GM10266 (cell line): Measurements from ENCODE around the gene MOB3B.

Experiments used
- DNase-seq: peaks from one replicate; pipeline ENCODE4 v3.0.0; 2012; ENCODE audit errors: extremely low spot score
- CTCF ChIP-seq: IDR thresholded peaks from 2 replicates; pipeline ENCODE4 v1.5.1; 2012; ENCODE audit warnings: mild to moderate bottlenecking, low read depth; ENCODE audit not compliant: control insufficient read depth, insufficient read depth; ENCODE audit errors: missing control alignments

The MOB3B gene

DNA sequence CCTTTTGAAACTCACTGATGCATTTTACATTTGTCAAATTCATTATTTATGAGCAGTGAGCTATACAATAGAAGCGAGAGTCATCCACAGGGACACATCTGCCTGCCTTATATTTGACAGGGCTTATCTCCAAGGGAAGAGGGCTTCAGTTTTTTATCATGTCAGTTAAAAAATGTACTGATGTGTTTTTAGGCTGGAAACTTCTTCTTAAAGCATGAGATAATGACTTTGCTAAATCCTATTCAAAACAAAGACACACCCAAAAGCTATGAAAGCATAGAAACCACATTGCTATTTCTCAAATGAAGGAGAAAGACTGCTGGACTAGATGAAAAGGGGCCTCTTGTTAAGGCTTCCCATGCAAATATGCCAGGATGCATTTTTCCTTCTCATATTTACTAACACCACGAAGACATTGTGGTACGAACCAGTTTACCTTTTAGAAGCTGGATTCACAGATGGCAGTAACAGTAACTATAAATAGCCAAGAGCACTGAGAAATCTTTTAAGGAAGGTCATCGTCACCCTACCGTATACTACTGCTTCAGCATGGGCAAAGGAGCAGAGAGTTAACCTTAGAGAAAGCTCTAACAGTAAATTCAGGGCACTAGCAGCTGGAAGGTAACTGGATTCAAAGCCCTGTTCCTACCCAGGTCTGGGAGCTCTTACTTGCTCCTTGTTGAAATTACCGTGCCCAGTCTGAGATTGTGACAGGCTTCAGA, 91.8 kb downstream of the MOB3B start:
- no peak for TF ChIP-seq CTCF
- no peak for DNase-seq

DNA sequence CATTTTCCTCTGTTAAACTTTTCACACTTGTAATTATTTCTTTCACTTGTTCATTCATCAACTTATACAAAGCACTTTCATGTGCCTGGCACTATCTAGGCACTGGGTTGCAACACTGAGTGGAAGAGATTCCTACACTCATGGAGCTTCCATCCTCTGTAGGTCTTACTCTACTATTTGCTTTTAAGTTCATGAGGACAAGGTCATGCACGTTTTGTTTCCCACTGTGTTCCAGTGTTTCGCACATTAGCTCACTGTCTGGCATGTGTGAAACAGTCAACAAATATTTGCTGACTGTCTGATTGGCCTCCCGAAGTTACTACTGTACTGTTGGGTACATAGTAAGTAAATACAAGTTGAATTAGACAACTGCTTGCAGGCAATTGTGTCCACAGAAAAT, 93.4 kb downstream of the MOB3B start:
- no peak for TF ChIP-seq CTCF
- no peak for DNase-seq

DNA sequence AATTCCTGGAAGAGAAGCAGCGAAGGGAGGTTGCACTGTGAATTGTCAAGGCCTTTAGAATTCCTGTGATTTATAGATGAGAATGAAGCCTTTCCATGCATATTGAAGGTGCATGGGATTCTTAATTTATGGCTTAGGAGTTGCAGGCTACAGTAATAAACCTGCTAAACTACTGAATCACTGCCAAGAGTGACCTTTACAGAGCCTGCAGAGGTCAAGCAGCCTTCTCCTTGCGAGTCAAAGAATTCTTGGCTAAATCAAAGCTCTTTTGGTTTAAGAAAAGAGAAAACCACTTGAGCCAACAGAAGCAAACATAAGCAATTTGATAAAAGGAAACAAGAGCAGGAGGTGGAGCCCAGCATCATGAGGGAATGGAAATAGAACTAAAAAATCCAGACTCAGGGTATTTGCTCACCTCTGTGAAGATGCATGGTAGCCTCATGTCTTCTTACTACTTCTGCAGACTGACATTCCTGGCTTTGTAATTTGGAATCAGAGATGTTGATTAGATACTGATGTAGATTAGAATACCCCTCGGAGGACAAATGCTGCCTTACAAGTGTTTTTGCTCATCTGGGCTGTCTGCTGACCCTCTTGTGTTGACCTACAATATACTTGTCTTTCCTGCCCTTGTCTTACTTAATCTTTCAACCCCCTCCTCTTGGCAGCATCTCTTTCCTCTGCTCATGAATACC, 95.8 kb downstream of the MOB3B start:
- no peak for DNase-seq
- no peak for TF ChIP-seq CTCF

- TF ChIP-seq CTCF = no peak
- DNase-seq = no peak
These were observed 97.3 kb downstream of the MOB3B start for GRCh38 chr9:27432308-27432707.

- TF ChIP-seq CTCF = no peak
- no peak for DNase-seq
These were observed 98.0 kb downstream of the MOB3B start for GRCh38 chr9:27431543-27432147.

- no peak for TF ChIP-seq CTCF
- DNase-seq = no peak
These were observed 98.7 kb downstream of the MOB3B start for GRCh38 chr9:27430750-27431535.
